Activated gamma-delta T cell (primary cell): ENCODE data around the gene PARD3B.

ENCODE experiments used
- DNase-seq: peaks from one replicate; lab custom pipeline; 2025; lab: John Stamatoyannopoulos, UW

Gene PARD3B

GRCh38 chr2:205010196-205010595 is 464.9 kb downstream of the PARD3B start:
- DNase-seq = no peak

DNA sequence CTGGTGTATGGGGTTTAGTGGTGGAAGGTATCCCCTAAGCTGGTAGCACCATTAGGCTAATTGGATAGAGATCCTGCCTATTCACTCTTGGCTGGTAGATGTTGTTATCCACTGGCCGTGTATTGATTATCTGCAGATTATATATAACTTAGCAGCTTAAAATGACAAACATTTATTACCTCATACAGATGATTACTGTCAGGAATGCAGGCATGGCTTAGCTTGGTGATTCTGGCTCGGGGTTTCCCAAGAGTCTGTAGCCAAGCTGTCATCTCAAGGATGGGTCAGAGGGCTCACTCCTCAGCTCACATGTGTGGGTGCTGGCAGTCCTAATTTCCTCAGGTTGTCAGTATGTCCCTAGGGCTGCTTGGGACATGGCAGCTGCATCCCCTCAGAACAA is 465.8 kb downstream of the PARD3B start:
- DNase-seq = no peak

- DNase-seq = no peak
These were observed 467.7 kb downstream of the PARD3B start for GRCh38 chr2:205012961-205013360.

- DNase-seq = no peak
These were observed 468.3 kb downstream of the PARD3B start for GRCh38 chr2:205013586-205013985.

- no peak for DNase-seq
These were observed 468.9 kb downstream of the PARD3B start for GRCh38 chr2:205014201-205014600.

DNA sequence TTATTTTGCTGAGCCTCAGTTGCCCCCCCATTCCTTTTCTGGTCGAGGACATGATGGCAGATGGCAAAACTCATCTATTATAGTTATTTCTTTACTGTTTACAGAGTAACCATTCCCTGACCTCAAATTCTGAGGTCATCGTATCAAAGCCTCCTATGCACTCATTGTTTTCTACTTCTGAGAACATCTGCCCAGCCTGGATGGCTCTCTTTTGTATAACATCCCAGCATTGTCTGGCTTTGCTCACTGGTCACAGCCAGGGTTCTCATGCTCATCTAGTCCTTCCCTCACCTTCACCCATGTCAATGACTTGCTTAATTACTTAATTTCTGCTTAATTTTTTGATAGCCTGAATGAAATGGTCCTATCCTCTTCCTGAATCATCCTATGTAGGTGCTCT is 472.1 kb downstream of the PARD3B start:
- no peak for DNase-seq

DNA sequence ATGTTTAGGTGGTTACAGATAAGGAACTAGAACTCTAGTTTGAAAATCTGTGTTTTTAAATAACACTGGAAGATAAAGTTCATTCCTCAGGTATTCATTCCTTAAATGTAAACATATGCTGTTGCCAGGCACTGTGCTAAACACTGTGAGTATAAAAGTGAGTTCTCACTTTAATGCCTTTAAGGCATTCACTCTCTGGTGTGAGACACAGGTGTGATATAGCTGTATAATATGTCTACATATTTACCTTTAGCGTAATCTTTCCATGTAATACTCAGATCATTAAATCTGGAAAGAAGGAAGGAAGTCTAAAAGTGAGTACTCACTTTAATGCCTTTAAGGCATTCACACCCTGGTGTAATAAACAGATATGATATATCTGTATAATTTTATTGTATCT is 472.6 kb downstream of the PARD3B start:
- no peak for DNase-seq

- DNase-seq = no peak
These were observed 475.4 kb downstream of the PARD3B start for GRCh38 chr2:205020673-205021072.

- no peak for DNase-seq
These were observed 477.6 kb downstream of the PARD3B start for GRCh38 chr2:205022841-205023240.

DNA sequence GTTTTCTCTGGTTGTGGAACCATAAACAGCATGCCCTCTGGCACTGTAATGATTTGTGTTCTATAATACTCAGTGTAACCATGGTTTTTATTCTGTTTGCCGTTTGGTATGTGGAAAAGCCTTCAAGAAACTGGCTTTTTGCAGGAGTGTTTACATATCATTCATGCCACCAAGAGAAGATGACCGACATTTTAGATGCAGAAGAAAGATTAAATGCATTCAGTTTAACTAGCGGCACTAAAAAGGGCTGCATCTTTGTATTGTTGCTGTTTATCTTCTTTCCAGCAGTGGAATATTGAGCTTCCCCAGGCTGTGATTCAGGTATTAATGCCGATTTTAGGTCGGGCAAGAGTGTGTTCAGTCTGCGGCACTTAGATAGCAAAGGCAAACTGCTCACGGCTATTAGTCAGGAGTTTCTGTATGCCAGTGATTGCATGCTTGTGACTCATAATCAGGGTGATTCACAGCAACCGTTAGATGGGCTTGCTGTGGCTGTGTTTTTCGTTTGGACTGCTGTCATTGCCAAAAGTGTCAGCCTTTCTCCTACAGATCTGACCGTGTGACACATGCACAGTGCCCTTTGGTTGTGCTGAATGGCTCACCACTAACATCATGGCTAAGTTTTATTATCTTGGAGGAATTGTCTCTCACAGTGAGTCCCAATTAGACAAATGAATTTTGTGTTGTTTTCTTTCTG is 479.7 kb downstream of the PARD3B start:
- DNase-seq = no peak

GRCh38 chr2:205025580-205026240 is 480.4 kb downstream of the PARD3B start:
- no peak for DNase-seq

DNA sequence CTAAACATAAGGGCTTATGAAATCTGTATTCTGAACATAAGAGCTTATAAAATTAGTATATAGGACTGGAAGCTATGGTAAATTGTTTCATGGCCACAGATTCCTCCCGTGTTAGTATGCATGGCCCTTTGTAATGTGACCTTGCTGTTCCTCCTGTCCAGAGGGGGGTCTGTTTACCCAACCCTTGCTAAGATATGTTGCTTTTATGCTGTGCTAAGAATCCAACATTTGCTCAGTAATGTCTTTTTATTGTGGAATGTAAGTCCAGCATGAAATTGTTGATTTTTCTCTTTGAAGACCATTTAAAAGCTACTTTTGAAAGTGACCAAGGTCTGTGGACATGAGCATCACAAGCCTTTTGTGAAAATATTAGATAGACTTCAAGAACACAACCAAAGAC is 485.4 kb downstream of the PARD3B start:
- no peak for DNase-seq

GRCh38 chr2:205032093-205032551 is 486.8 kb downstream of the PARD3B start:
- DNase-seq = no peak

DNA sequence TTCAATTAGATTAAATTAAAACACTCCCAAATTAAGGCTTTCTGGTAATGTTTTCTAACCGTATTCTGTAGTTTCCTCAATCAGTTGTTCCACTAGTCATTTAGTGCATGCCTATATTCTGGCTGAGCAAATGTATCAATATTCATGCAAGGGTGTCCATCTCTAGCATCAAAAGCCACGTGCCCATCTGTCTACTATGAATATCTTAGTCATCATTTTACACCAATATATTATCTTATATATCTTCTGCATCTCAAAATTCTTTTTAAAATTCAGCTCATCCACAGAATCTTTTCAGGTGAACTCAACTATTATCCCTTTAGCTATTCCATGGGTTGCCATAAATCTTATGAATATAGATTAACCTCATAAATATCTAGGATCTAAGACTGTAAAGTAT is 488.2 kb downstream of the PARD3B start:
- DNase-seq = no peak

- DNase-seq = no peak
These were observed 488.8 kb downstream of the PARD3B start for GRCh38 chr2:205034034-205034433.

DNA sequence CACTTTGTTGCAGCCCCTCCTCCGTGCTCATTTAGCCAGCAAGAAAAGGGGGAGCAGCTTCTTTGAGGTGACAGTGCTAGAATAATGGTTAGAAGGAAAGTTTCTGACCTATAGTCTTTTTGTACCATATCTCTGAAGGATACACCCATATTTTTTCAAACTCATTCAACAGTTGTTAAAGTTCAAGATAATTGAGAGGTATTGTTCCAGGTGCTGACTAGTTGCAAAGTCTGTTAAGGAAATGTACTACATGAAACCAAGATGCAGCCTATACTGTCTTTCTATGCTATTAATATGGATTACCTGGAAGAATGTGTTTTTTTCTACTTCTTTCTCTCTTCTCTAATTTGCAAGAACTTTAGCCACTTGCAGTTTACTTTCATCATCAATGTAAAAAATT is 495.0 kb downstream of the PARD3B start:
- DNase-seq = no peak

GRCh38 chr2:205041472-205042130 is 496.3 kb downstream of the PARD3B start:
- DNase-seq = no peak

- no peak for DNase-seq
These were observed 498.0 kb downstream of the PARD3B start for GRCh38 chr2:205043285-205043684.

GRCh38 chr2:205045706-205046105 is 500.4 kb downstream of the PARD3B start:
- no peak for DNase-seq

DNA sequence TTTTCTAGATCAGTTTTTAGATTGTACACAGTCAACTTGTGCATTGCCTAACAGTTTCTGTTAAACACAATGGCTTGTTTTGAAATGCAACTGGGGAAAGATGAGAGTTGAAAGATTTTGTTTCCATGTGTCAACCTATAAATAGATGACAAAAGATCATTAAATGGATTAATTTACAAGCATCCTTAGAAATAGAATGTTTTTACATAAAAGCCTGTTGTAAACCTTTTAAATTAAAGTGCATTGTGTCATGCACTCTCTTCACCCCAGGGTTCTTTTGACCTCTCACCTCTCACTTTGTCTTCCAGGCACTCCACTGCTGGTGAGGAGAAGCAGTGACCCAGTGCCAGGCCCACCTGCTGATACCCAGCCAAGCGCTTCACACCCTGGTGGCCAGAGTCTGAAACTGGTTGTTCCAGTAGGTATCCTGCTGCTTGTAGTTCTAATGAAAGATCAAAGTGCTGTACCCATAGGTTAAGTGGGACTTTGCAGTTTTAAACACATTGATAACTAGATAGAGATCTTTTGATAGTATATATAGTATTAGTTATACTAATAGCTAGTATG is 502.1 kb downstream of the PARD3B start:
- DNase-seq = no peak

DNA sequence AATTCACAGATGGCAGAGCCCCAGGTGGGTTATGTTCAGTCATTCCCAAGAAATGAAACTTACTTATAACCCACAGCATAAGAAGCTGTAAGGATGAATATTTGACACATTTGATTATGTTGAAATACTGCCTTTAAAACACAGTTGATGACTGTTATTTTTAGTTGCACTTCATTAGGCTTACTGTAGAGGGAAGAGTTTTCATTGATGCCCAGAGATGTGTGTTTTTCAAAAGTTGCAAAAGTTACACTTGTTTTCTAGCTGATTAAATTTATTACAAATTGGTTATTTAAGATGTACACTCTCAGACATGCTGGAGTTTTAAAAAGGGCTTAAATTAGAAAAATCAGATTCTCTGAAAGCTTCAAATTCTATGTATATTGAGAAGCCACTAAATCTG is 506.1 kb downstream of the PARD3B start:
- no peak for DNase-seq

DNA sequence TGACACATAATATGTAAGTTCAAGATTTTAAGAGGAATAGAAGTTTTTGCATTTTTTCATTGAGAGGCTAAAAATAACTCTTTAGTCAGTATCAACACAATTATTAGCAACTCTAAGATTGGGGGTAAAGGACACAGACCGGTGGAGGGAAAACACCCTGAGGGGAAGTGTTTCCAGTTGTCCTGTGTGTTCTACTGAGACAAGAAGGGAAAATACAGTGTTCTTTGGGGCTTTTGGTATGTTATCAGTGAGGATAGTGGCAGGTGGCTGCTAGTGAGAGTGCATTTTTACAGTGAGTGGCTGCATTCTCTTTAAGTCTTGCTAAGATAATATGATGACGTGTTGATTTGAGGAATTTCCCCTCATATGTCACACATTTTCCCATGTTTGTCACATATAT is 507.5 kb downstream of the PARD3B start:
- no peak for DNase-seq
